Liver (tissue), 5 donors: ENCODE measurements around the gene ZNF492. TPM values are rescaled to one million over a fixed set of nuclear protein-coding genes. Genes with fewer than 3 reads are reported as not detected.

Experiments used
- polyA plus RNA-seq, 2 donors: library from polyadenylated mRNA; stranded (reverse) in 1 of 2; unstranded in 1 of 2; fragments of 200-250 nt in 1 of 2; fragments of >200 nt in 1 of 2; fragmentation: Nextera tagmentation in 1 of 2; extraction: Ambion mirVana in 1 of 2; gene quantifications; one replicate each; pipeline versions ENCODE4 v1.2.1 to v1.2.3, GENCODE V29; 2013 to 2015
- small RNA-seq: library from RNA; depleted of rRNA; stranded (forward); fragments of <200 nt; gene quantifications from one replicate; pipeline ENCODE3, GENCODE V24; 2014
- total RNA-seq, 2 donors: library from RNA; depleted of rRNA; stranded (reverse); fragments of >200 nt; gene quantifications; one replicate each; pipeline ENCODE4 v1.2.3, GENCODE V29; 2014
- donor health status: healthy.
- donor health status: healthy.
- donor health status: healthy.

ZNF492 gene
- total and polyA plus RNA-seq, 4 donors, result under 0.01 to 2.4 (median 0.01) TPM; not detected in 1

Small RNAs within 50 kb of the gene (small RNA-seq; reads per million reads assigned to genes)
- gene AC011467.2, result not detected

Other genes with a start within 250 kb of the ZNF492 start
- gene ZNF98, start 212.0 kb upstream of the ZNF492 start, total RNA-seq, result under 1 TPM; 0.25 to 0.75 TPM
- under 1 TPM; 0.07 to 0.10 TPM for gene ZNF98, start 212.0 kb upstream of the ZNF492 start, polyA plus RNA-seq
- under 1 TPM in 1 of 2 donors, not detected in 1; 0.09 TPM for gene ZNF99, start 149.8 kb downstream of the ZNF492 start, total RNA-seq
- under 1 TPM in 1 of 2 donors, not detected in 1; 0.01 TPM for gene ZNF99, start 149.8 kb downstream of the ZNF492 start, polyA plus RNA-seq
- under 1 TPM; 0.05 to 0.08 TPM for gene ZNF723, start 198.0 kb downstream of the ZNF492 start, total RNA-seq
- gene ZNF723, start 198.0 kb downstream of the ZNF492 start, polyA plus RNA-seq, result not detected